Measurements from ENCODE around the gene IQSEC1.

The IQSEC1 gene

GRCh38 chr3:12993517-12994356, 79.5 kb downstream of the IQSEC1 start:
- H3K4me3 Mint-ChIP-seq = peak overlapping the region; percentile 93

DNA sequence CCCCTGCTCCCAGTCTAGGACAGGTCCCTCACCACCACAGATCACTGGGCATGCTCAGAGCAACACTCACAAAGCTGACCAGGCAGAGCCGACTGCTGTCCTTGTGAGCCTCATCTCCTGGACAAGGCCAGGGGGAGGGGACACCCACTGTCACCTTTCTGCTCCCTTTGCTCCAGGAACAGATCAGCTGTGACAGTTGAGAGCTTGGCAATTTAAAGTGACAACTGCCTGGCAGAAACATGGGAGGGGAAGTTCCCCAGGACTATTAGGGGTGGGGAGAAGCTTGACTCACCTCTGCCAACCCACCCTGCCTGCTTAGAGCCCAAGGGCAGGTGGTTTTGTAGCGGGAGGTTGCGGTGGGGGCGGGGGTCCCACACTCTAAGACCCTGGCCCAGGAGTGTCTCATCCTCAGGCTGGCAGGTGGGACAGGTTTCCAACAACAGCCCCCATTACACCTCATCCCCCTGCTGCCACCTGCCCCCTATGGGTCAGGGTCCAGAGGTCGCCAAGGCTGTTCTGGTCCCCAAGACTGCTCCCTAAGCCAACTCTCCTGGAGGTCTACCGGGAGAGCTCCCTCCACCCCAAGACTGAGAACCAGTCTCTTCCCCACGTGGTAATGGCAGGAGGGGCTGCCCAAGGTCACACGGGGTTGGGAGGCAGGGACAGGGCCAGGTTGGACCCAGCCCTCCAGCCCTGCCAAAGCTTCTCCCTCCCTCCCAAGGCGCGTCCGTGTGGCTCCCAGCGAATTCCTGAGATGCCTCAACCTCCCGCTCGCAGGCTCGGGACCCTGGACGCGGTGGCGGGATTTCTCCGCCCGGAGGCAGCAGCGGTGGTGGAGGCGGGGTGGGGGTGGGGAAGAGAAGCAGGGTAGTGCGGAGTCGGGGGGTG, 80.4 kb downstream of the IQSEC1 start:
- Mint-ChIP-seq H3K36me3 (ENCODE audit: low read depth) (peaks cover 21% of the 10 kb centered on the region), H3K4me1 (ENCODE audit: low read depth) (peaks cover 6% of the 10 kb centered on the region), H3K27ac (no peak overlapping the region), H3K9me3 (no peaks in the 10 kb centered on the region), H3K4me3 (no peak overlapping the region), H3K27me3 (ENCODE audit: low read depth) (peaks cover 3% of the 10 kb centered on the region)
- DNase-seq (ENCODE audit: low spot score) = no peak

More at GRCh38 chr3:12993517-12994356, 79.5 kb downstream of the IQSEC1 start:
- no peak for DNase-seq (ENCODE audit: low spot score)
- H3K27me3 Mint-ChIP-seq (ENCODE audit: low read depth) = peaks cover 3% of the 10 kb centered on the region
- no peak overlapping the region for H3K27ac Mint-ChIP-seq
- no peaks in the 10 kb centered on the region for H3K9me3 Mint-ChIP-seq
- peaks cover 6% of the 10 kb centered on the region for H3K4me1 Mint-ChIP-seq (ENCODE audit: low read depth)
- H3K36me3 Mint-ChIP-seq (ENCODE audit: low read depth) = peaks cover 28% of the 10 kb centered on the region

- peaks cover 3% of the 10 kb centered on the region for H3K27me3 Mint-ChIP-seq (ENCODE audit: low read depth)
- no peak for DNase-seq (ENCODE audit: low spot score)
- peaks cover 6% of the 10 kb centered on the region for H3K4me1 Mint-ChIP-seq (ENCODE audit: low read depth)
- H3K36me3 Mint-ChIP-seq (ENCODE audit: low read depth) = peaks cover 18% of the 10 kb centered on the region
- no peak overlapping the region for H3K4me3 Mint-ChIP-seq
- H3K9me3 Mint-ChIP-seq = no peaks in the 10 kb centered on the region
- H3K27ac Mint-ChIP-seq = no peak overlapping the region
Measured at GRCh38 chr3:12991861-12992281, 81.4 kb downstream of the IQSEC1 start.

DNA sequence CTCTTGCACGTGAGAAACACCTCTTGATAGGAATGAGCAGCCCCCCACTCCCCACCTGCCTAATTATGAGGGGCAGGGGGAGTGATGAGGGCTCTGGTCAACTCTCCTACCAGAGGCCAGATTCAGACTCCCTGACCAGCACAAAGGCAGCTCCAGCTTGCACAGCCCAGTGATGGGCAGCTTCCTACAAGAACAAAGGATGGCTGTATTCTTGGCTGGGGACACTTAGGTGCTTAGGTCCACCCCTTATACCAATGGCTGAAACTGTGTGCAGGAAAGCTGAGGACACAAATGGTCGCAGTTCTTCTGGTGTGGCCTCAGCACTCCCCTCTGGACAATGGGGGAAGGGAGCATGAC, 81.8 kb downstream of the IQSEC1 start:
- DNase-seq (ENCODE audit: low spot score) = no peak
- Mint-ChIP-seq H3K4me1 (ENCODE audit: low read depth) (peaks cover 6% of the 10 kb centered on the region), H3K27ac (no peak overlapping the region), H3K9me3 (no peaks in the 10 kb centered on the region), H3K27me3 (ENCODE audit: low read depth) (peaks cover 3% of the 10 kb centered on the region), H3K36me3 (ENCODE audit: low read depth) (peaks cover 14% of the 10 kb centered on the region), H3K4me3 (no peak overlapping the region)

- DNase-seq (ENCODE audit: low spot score) = no peak
- peaks cover 11% of the 10 kb centered on the region for H3K36me3 Mint-ChIP-seq (ENCODE audit: low read depth)
- no peak overlapping the region for H3K27ac Mint-ChIP-seq
- peaks cover 6% of the 10 kb centered on the region for H3K4me1 Mint-ChIP-seq (ENCODE audit: low read depth)
- H3K9me3 Mint-ChIP-seq = no peaks in the 10 kb centered on the region
- peaks cover 3% of the 10 kb centered on the region for H3K27me3 Mint-ChIP-seq (ENCODE audit: low read depth)
- no peak overlapping the region for H3K4me3 Mint-ChIP-seq
Measured at GRCh38 chr3:12990781-12991480, 82.3 kb downstream of the IQSEC1 start.

DNA sequence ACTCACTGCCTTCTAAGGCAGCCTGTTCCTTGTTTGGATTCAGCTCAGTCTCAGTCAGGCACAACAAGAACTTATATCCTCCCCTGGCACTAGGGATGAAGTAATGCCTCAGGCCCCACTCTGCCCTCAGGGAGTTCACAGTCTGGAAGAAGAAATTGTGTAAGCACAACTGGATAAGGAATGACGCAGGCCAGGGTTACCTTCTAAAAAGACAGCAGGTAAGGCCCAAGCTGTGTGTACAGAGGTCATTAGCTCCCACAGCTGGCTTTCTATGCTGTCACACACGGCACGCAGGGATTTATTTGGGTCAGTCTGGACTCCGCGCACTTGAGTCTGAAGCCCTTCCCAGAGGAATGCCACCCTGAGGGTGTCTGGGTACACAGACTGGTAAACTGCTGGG, 82.9 kb downstream of the IQSEC1 start:
- DNase-seq (ENCODE audit: low spot score) = no peak
- H3K36me3 Mint-ChIP-seq (ENCODE audit: low read depth) = peaks cover 11% of the 10 kb centered on the region
- peaks cover 5% of the 10 kb centered on the region for H3K4me1 Mint-ChIP-seq (ENCODE audit: low read depth)
- H3K9me3 Mint-ChIP-seq = no peaks in the 10 kb centered on the region
- H3K4me3 Mint-ChIP-seq = no peak overlapping the region
- no peak overlapping the region for H3K27ac Mint-ChIP-seq
- peaks cover 3% of the 10 kb centered on the region for H3K27me3 Mint-ChIP-seq (ENCODE audit: low read depth)

DNA sequence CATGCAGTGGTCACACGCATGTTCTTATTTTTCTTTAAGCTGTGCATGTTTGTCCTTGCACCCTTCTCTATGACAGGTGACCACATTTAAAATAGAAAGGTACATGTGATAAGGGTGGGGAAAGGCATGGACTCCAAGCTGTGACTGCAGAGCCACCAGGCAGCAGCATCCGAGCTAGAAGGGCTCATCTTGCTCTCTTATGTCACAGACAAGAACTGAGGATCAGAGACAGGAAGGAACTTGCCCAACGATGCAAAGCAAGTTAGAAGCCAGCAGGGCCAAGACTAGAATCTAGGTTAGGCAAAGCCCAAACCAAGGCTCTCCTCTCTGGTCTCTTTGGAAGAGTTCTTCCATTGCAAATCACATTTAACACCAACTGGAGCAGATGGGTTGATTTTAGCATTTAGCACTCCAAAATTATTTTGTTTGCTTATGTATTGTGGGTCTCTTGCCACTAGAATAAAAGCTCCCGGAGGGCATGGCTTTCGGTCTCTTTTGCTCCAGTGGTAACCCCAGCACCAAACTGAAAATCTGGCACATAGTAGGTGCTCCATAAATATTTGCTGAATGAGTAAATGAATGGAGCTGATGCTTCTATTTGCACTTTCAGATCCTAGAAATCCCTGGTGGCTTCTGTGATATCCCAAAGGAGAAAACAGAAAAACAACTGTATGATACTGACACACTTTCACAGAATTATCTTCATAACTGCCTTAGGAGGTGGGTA, 84.3 kb downstream of the IQSEC1 start:
- Mint-ChIP-seq H3K27ac (no peak overlapping the region), H3K9me3 (no peaks in the 10 kb centered on the region), H3K4me1 (ENCODE audit: low read depth) (peaks cover 2% of the 10 kb centered on the region), H3K27me3 (ENCODE audit: low read depth) (no peaks in the 10 kb centered on the region), H3K4me3 (no peak overlapping the region), H3K36me3 (ENCODE audit: low read depth) (peaks cover 6% of the 10 kb centered on the region)
- no peak for DNase-seq (ENCODE audit: low spot score)

- no peak overlapping the region for H3K27ac Mint-ChIP-seq
- no peak for DNase-seq (ENCODE audit: low spot score)
- H3K4me3 Mint-ChIP-seq = no peak overlapping the region
- no peaks in the 10 kb centered on the region for H3K27me3 Mint-ChIP-seq (ENCODE audit: low read depth)
- H3K36me3 Mint-ChIP-seq (ENCODE audit: low read depth) = peaks cover 6% of the 10 kb centered on the region
- H3K4me1 Mint-ChIP-seq (ENCODE audit: low read depth) = peaks cover 8% of the 10 kb centered on the region
- no peaks in the 10 kb centered on the region for H3K9me3 Mint-ChIP-seq
Measured at GRCh38 chr3:12987602-12988001, 85.6 kb downstream of the IQSEC1 start.

- Mint-ChIP-seq H3K4me1 (ENCODE audit: low read depth) (peaks cover 12% of the 10 kb centered on the region), H3K27me3 (ENCODE audit: low read depth) (no peaks in the 10 kb centered on the region), H3K4me3 (no peak overlapping the region), H3K9me3 (no peaks in the 10 kb centered on the region), H3K27ac (no peak overlapping the region), H3K36me3 (ENCODE audit: low read depth) (peaks cover 6% of the 10 kb centered on the region)
- DNase-seq (ENCODE audit: low spot score) = no peak
Measured at GRCh38 chr3:12986986-12987385, 86.2 kb downstream of the IQSEC1 start.

- no peak overlapping the region for H3K4me3 Mint-ChIP-seq
- DNase-seq (ENCODE audit: low spot score) = no peak
- no peak overlapping the region for H3K27ac Mint-ChIP-seq
- H3K36me3 Mint-ChIP-seq (ENCODE audit: low read depth) = peaks cover 6% of the 10 kb centered on the region
- peaks cover 13% of the 10 kb centered on the region for H3K4me1 Mint-ChIP-seq (ENCODE audit: low read depth)
- H3K27me3 Mint-ChIP-seq (ENCODE audit: low read depth) = no peaks in the 10 kb centered on the region
- H3K9me3 Mint-ChIP-seq = no peaks in the 10 kb centered on the region
Measured at GRCh38 chr3:12986521-12986920, 86.7 kb downstream of the IQSEC1 start.

- Mint-ChIP-seq H3K27me3 (ENCODE audit: low read depth) (no peaks in the 10 kb centered on the region), H3K27ac (no peak overlapping the region), H3K4me3 (no peak overlapping the region), H3K36me3 (ENCODE audit: low read depth) (peaks cover 6% of the 10 kb centered on the region), H3K9me3 (no peaks in the 10 kb centered on the region), H3K4me1 (ENCODE audit: low read depth) (peaks cover 17% of the 10 kb centered on the region)
- no peak for DNase-seq (ENCODE audit: low spot score)
Measured at GRCh38 chr3:12986031-12986430, 87.2 kb downstream of the IQSEC1 start.

DNA sequence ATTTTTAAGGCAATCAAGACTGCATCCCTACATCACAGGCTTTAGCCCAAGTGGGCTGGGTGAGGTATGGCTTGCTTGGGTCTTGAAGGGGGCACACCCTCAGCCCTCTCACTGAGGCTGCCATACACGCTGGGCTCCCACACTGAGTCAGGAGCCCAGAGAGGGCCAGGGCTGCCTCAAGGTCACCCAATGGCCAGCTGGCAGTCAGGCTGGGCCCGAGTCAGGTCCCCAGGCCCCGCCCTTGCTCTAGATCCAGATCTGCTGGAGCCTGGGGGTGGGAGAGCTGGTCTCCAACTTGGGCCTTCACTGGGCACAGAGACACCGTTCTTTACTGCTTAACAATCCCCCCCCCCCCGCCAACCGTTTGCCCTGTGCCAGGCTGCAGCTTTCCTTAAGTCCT, 88.1 kb downstream of the IQSEC1 start:
- Mint-ChIP-seq H3K4me3 (no peak overlapping the region), H3K9me3 (no peaks in the 10 kb centered on the region), H3K4me1 (ENCODE audit: low read depth) (peaks cover 17% of the 10 kb centered on the region), H3K27ac (no peak overlapping the region), H3K36me3 (ENCODE audit: low read depth) (peaks cover 6% of the 10 kb centered on the region), H3K27me3 (ENCODE audit: low read depth) (no peaks in the 10 kb centered on the region)
- no peak for DNase-seq (ENCODE audit: low spot score)

DNA sequence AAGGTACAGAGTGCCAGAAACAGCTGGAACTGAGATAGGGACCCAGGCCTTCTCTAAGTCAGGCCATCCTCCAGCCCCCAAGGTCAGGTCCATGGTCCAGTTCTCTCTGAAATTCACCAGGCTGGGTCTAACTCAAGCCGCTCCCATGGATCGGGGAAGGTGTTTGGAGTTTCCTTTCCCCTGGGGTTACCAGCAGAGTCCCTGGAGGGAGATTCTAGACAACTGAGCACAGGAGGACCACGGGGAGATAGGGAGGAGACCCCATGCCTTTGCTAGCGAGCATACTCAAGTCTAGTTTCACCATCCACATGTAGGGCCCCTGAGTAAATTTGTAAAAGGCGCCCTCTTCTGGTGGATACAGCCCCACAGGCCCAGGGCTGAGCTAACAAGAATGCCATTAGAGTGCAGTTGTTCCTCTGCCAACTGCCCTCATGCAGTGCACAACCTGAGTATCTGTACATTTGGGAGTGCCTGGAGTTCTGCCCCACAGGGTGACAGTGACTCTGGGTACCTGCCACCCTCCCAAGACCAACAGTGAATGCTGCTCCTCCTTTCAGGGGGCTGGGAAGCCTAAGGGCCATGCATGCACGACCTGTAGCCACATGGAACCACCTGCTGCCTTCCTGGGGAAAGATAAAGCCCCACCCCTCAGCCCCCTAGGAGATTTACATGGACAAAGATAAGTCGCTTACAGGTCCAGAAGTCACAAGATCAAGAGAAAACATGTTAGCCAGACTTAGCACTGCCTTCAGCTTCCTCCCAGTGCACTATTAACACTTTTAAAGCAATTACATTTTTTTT, 89.0 kb downstream of the IQSEC1 start:
- no peak for DNase-seq (ENCODE audit: low spot score)
- Mint-ChIP-seq H3K9me3 (no peaks in the 10 kb centered on the region), H3K27ac (no peak overlapping the region), H3K4me1 (ENCODE audit: low read depth) (peaks cover 17% of the 10 kb centered on the region), H3K36me3 (ENCODE audit: low read depth) (peaks cover 6% of the 10 kb centered on the region), H3K4me3 (no peak overlapping the region), H3K27me3 (ENCODE audit: low read depth) (no peaks in the 10 kb centered on the region)
